Hematopoietic multipotent progenitor cell treated with erythropoietin and hydrocortisone succinate and interleukin-3 and kit ligand, for 4 days (in vitro differentiated cells): ENCODE measurements around the gene CMA1.

ENCODE experiments used
- DNase-seq: peaks from one replicate; pipeline ENCODE4 v3.0.0-alpha.2; 2015

The CMA1 gene

DNA sequence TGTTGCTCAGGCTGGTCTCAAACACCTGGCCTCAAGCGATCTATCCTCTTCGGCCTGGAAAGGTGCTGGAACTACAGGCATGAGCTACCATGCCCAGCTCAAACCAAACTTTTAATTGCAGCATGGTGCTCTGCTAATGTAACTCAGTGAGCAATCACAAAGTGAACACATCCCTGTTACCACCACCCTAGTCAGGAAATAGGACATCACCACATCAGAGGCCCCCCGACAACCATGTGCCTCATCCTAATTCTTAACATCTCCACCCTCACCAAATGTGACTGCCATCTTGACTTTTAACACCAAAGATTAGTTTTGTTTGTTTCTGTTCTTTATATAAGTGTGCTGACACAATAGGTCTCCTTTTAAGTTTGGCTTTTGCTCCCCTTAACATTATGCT, 42.7 kb downstream of the CMA1 start:
- no peak for DNase-seq

DNA sequence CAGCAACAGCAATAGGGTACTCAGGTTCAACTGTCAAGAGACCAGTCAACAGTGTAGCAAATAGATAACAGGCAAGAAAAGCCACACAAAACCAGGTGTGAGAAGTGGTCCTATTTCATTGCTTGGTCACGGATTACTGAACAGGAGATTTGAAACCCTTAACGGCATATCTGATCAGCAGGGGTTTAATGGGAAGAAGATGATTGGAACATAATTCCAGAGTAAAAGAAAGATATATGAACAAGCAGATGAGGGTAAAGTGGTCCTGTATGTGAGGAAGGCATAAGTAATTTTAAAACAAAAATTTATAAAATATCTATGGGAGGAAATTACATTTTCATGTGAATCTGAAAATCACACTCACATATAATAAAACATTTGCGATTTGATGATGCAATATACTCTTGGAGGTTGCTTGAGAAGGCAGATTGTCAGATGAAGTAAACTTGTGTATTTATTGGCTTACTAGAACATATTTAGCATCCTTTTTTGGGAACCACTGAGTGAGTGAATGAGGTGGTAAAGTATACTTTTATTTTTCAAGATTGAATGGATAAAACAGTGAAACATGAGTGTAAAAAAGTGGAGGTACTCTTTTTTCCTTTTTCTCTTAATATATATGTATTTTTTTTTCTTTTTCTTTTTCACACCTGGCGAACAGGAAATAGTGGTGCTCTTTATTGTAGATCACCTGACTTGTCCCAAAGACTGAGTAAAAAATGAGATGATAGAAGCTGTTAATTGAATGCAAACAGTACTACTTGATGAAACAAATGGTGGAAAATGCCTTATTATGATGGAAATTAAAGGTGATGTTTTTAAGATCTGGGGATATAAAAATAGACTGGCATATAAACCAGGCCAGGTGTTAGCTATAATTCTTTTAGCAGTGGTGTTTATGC, 43.9 kb downstream of the CMA1 start:
- DNase-seq = no peak

DNA sequence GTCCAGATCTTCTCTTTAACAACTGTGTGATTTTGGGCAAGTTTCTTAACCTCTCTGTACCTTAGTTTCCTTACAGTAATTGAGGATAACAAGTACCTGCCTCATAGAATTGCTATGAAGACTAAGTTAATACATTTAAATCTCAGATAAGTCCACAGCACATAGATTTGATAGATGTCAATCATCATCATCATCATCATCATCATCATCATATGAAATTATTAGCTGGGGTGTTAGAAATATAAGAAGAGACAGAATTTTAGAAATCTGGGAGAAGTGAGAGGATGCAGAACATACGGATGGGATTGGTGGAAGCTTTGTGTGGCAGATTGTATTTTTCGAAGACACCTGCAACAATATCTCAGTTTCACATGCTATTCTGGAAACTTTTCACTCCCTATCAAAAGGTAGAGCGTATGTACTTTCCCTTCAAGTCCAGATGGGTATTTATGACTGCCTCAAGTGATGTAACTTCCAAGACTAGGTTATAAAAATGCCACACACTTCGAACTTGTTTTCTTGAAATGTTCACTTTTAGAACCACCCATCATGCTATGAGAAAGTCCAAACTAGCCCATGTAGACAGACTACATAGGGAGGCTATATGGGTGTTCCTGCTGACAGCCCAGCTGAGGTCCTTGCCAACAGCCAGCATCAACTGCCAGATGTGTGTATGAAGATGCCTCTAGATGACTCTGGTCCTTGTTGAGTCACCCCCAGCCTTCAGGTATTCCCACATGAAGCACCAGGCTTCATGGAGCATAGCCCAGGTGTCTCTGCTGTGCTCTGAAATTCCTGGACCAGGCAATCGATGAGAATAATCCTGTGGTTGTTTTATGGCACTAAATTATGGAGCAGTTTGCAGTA, 44.8 kb downstream of the CMA1 start:
- DNase-seq = no peak

DNA sequence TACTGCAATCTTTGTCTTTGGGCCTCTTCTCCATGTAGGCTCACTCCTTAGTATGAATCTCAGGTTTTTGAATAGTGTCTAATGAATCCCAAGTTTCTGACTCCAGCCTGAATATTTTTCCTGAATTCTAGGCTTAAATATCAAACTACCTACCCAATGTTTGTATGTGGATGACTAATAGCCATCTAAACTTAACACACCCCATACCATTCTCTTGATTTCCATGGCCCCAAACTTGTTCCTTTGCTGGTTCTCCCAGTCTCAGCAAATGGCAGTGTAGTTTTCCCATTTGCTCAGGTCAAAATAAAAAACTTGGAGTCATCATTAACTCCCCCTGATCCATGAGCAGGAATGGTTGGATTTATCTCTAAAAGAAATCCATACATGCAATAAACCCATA, 46.7 kb downstream of the CMA1 start:
- DNase-seq = no peak

DNA sequence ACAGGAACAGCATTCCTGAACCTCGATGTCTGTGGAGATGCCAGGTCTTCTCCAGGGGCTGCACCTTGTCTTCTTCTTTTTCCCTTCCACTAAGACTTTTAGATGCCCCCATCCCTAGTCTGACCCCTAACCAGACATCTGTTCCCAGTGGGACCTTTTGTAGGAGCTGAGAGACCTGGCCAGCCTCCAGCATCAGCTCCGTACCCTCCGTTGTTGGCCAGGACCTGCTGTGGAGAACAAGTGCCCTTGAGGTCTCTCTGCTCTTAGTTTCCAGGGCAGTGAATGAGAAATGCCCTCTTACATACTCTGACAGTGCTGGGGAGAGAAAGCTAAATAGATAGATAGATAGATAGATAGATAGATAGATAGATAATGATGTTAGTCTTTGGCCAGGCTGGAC, 48.7 kb downstream of the CMA1 start:
- no peak for DNase-seq

DNA sequence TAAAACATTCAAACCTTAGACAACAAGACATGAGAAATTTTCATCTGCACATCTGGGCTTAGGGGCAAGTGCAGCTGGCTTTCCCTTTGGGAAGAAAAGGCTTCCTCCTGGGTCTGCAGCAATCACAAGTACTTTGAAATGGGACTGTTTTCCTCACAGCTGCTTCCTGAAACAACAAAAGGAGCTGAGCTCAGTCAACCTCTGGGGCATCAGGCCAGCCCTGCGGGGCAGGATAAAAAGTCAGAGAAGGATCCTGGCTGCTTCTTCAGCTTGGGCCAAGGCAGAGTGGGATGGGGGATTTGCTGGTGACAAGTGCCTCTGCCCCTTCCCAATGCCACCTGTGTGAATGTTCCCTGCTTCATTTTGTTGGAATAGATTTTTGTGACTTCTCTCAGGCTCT, 49.3 kb downstream of the CMA1 start:
- DNase-seq = no peak

DNA sequence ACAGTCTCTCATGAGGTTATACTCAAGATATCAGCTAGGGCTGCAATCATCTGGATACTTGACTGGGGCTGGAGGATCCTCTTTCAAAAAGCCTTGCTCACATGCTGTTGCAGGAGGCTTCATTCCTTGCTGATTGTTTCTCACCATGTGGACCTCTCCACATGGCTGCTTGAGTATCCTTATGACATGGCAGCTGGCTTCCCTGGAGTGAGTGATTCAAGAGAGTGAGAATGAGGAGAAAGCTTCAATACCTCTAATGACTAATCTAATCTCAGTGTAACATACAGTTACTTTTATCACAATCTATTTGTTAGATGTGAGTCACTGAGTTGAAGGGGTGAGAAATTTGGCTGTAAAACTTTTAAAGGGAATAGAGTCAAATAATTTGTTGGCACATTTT, 51.1 kb downstream of the CMA1 start:
- DNase-seq = peak; percentile 38
